Duodenal mucosa (tissue), 2 donors: Measurements from ENCODE around the gene SV2B.

Source experiments
- H3K27ac ChIP-seq: one replicate; pipeline ENCODE4 v1.7.0; 2013; ENCODE audit warnings: low read depth, low read length
- H3K27me3 ChIP-seq, 2 donors: one replicate each; pipeline ENCODE4 v1.7.0; 2013; ENCODE audit warnings: low read length in 2 of 2, control low read depth in 1 of 2; ENCODE audit not compliant: insufficient read depth in 2 of 2, control insufficient read depth in 1 of 2
- H3K36me3 ChIP-seq, 2 donors: one replicate each; pipeline ENCODE4 v1.7.0; 2013; ENCODE audit warnings: low read length in 2 of 2, control low read depth in 1 of 2; ENCODE audit not compliant: insufficient read depth in 2 of 2, control insufficient read depth in 1 of 2
- H3K4me1 ChIP-seq, 2 donors: one replicate each; pipeline ENCODE4 v1.7.0; 2013; ENCODE audit warnings: low read length in 2 of 2, control low read depth in 1 of 2; ENCODE audit not compliant: insufficient read depth in 2 of 2, control insufficient read depth in 1 of 2
- H3K4me3 ChIP-seq, 2 donors: one replicate each; pipeline ENCODE4 v1.7.0; 2013; ENCODE audit warnings: low read length in 2 of 2, low read depth in 1 of 2
- H3K9ac ChIP-seq, 2 donors: one replicate each; pipeline ENCODE4 v1.7.0; 2013; ENCODE audit warnings: low read length in 2 of 2, low read depth in 1 of 2
- H3K9me3 ChIP-seq, 2 donors: one replicate each; pipeline ENCODE4 v1.7.0; 2013; ENCODE audit warnings: low read length in 2 of 2, control low read depth in 1 of 2; ENCODE audit not compliant: control insufficient read depth in 1 of 2

Gene SV2B

DNA sequence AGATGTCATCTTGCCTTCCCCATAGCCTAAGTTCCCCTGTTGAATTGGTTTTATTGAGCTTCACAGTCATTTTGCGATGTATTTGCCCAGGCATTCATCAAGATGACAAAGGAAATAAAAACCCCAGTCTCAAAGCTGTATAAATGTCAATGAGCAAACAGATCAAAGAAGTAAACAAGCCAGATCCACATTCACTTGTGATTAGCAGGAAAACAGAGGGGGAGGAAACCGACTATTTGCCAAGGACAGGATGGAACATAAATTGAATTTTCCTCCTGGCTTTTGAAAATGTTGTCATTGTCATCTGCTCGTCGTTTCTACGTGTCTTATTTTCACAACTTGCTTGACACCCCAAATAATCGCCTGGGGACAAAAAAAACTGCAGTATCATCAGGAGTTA lies 83.5 kb downstream of the SV2B start:
- Histone ChIP-seq H3K4me1 (no peaks in the 10 kb centered on the region), H3K9me3 (no peaks in the 10 kb centered on the region), H3K36me3 (no peaks in the 10 kb centered on the region), H3K27me3 (no peaks in the 10 kb centered on the region), H3K27ac (no peak overlapping the region), H3K4me3 (no peak overlapping the region), H3K9ac (no peak overlapping the region)

- Histone ChIP-seq H3K27me3 (no peaks in the 10 kb centered on the region), H3K27ac (no peak overlapping the region), H3K9me3 (no peaks in the 10 kb centered on the region), H3K36me3 (no peaks in the 10 kb centered on the region), H3K4me1 (no peaks in the 10 kb centered on the region), H3K9ac (no peak overlapping the region), H3K4me3 (no peak overlapping the region)
Observed at GRCh38 chr15:91184441-91184840, 84.4 kb downstream of the SV2B start.

GRCh38 chr15:91186904-91187656 lies 87.0 kb downstream of the SV2B start:
- H3K4me1 ChIP-seq: no peaks in the 10 kb centered on the region
- H3K27ac ChIP-seq: no peak overlapping the region
- H3K36me3 ChIP-seq: no peaks in the 10 kb centered on the region
- no peak overlapping the region for H3K4me3 ChIP-seq
- no peaks in the 10 kb centered on the region for H3K9me3 ChIP-seq
- H3K9ac ChIP-seq: no peak overlapping the region
- peaks cover 0 to under 1% of the 10 kb centered on the region in 2 donors for H3K27me3 ChIP-seq

DNA sequence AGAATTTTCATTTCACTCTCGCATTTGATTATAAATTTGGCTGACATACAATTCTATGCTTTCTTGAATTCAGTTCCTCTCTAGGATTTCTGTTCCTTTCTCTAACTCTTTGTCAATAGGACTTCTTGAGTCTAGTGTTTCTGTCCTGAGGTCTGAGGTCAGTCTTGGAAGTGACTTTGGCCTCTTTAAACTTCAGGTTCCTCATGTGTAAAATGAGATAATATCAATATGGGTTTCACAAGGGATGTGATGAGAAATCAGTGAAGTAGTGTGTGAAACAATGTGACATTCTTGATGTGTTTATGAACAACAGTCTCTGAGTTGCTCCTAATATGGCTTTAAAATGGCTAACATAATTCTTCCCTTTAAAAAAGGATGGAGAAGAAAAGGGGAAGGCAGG lies 92.2 kb downstream of the SV2B start:
- no peaks in the 10 kb centered on the region for H3K4me1 ChIP-seq
- peaks cover 0 to 10% of the 10 kb centered on the region in 2 donors for H3K27me3 ChIP-seq
- H3K9me3 ChIP-seq: no peaks in the 10 kb centered on the region
- H3K9ac ChIP-seq: no peak overlapping the region
- no peak overlapping the region for H3K4me3 ChIP-seq
- no peak overlapping the region for H3K27ac ChIP-seq
- no peaks in the 10 kb centered on the region for H3K36me3 ChIP-seq

DNA sequence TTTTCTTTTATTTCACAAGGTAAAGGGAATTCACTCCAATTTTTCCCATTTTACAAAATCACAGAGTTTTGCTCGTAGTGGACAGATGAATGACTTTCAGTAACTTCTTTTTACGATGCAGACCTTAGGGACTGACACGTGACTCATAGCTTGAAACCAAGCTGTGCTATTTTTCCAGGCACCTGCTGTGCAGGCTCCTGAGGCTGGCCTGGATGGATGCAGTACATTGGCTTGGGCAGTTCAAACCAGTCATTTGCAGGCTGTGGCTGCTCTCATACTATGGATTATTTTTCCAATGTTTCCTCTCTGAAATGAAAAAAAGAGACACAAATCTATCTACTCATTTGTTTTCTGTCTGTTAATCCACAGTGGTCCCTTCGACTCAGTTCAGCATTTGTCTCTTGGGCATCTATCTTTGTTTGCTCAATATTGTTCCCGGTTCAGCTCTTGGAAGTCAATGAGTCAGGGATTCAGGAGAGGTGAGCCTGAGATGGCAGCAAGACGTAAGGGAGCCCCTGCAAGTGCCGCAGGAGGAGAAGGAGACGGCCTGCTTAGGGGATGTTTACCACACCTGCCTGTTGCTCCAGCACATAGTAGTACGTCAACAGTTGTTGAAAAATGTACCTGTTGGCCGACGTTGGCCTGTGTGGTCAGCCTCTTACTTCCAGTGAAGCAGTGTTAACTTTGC lies 92.8 kb downstream of the SV2B start:
- Histone ChIP-seq H3K27me3 (peaks cover 0 to 10% of the 10 kb centered on the region in 2 donors), H3K27ac (no peak overlapping the region)

DNA sequence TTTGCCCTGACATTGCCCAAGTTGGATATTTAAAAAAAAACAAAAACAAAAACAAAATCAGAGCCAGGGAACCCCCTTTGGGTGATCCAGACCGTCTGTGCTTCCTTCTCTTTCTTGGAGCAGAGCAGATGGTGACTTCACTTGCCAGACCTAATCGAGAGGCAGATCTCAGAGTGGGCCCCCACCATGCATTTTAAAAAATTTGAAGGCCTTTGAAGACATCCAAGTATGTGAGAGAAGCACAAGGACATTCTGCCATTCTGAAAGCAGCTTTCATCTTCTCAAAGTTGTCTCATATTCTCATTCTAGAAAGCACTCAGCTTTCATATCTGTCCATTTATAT lies 93.3 kb downstream of the SV2B start:
- Histone ChIP-seq H3K9me3 (no peaks in the 10 kb centered on the region), H3K27me3 (peaks cover 0 to 10% of the 10 kb centered on the region in 2 donors), H3K4me1 (no peaks in the 10 kb centered on the region), H3K36me3 (no peaks in the 10 kb centered on the region), H3K27ac (no peak overlapping the region), H3K9ac (no peak overlapping the region), H3K4me3 (no peak overlapping the region)

More for the DNA sequence above, 92.8 kb downstream of the SV2B start:
- Histone ChIP-seq H3K9me3 (no peaks in the 10 kb centered on the region), H3K4me3 (no peak overlapping the region), H3K9ac (no peak overlapping the region), H3K36me3 (no peaks in the 10 kb centered on the region), H3K4me1 (no peaks in the 10 kb centered on the region)

DNA sequence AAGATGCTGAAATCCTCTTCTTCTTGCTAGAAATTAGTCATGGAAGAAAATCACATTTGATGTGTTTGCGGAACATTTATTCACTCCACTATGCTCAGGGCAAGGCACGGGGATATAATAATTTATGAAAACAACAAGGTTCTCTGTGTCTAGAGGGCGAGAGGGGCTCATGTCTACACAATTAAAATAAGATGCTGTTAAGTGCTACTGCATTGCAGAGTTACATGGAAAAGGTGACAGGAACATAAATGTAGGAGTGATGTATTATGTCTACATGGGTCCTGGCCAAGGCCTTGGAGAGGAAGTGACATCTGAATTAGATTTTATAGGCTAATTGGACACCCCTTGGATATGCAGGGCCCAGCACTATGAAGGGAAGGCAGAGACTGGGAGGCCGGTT lies 96.1 kb downstream of the SV2B start:
- H3K9me3 ChIP-seq: no peaks in the 10 kb centered on the region
- H3K36me3 ChIP-seq: no peaks in the 10 kb centered on the region
- no peak overlapping the region for H3K27ac ChIP-seq
- H3K4me3 ChIP-seq: no peak overlapping the region
- peaks cover 0 to 10% of the 10 kb centered on the region in 2 donors for H3K27me3 ChIP-seq
- H3K9ac ChIP-seq: no peak overlapping the region
- no peaks in the 10 kb centered on the region for H3K4me1 ChIP-seq

DNA sequence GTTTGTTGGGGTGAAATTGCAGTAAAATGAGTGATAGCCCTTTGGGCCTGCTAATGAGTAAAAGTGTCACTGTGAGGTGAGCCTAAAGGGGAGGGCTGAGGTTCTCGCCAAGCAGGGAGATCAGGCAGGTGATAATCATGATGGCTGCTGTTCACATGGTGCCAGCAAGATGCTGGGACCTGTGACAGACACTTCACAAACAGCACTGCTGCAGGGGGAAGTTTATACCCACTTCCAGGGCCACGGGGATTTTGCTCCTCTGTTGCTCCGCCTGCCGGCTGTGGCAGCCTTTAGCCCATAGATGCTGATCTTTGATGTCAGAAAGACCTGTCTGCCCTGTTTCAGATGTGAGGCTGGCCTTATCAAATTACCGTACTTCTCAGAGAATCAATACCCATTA lies 96.7 kb downstream of the SV2B start:
- peaks cover 0 to 10% of the 10 kb centered on the region in 2 donors for H3K27me3 ChIP-seq
- H3K36me3 ChIP-seq: no peaks in the 10 kb centered on the region
- no peak overlapping the region for H3K27ac ChIP-seq
- H3K4me1 ChIP-seq: no peaks in the 10 kb centered on the region
- H3K4me3 ChIP-seq: no peak overlapping the region
- H3K9me3 ChIP-seq: no peaks in the 10 kb centered on the region
- H3K9ac ChIP-seq: no peak overlapping the region

DNA sequence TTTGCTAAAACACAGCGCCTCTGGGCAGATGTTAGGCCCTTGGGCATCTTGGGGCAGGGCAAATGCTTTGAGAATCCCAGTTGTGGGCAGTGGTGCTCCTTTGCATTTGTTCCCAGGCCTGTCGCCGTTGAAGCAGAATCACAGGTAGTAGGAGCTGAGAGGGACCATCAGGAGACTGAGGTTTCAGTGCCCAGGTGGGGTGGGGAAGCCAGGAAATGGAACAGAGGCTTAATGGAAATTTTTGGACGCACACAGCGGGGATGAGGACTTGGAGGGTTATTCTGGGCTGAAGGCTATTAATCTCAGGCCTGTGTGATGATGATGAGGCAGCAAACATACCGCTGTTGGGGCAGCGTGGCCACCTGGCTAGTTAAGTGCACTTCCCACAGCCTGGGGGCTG lies 99.5 kb downstream of the SV2B start:
- Histone ChIP-seq H3K4me3 (no peak overlapping the region), H3K27ac (no peak overlapping the region), H3K36me3 (no peaks in the 10 kb centered on the region)

DNA sequence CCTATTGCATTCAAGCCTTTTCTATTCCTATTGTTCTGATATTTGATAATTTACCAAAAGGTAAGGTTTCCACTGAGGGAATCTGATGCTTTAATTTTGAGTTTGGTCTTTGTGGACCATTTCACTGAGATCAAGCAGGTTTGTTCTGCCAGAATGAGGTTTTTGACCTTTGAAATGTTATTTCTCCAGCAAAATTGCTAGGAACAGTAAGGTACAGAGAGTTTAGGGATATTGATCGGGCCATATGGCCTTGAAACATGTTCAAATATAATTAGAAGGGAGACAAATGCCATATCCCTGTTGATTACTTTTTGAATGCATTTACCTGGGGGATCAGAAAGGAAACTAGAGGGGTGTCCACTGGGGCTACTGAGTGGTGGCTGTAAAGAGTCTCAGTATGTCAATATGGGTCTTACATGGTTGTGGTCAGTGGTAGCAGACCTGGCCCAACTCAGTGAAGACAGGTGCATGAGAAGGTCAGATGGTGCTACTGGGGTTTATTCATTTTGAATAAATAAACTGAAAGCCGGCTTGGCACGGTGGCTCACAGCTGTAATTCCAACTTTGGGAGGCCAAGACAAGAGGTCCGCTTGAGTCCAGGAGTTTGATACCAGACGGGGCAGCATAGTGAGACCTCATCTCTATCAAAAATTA lies 100.2 kb downstream of the SV2B start:
- H3K36me3 ChIP-seq: no peaks in the 10 kb centered on the region
- H3K27ac ChIP-seq: no peak overlapping the region
- no peak overlapping the region for H3K9ac ChIP-seq
- no peak overlapping the region for H3K4me3 ChIP-seq
- no peaks in the 10 kb centered on the region for H3K9me3 ChIP-seq
- no peaks in the 10 kb centered on the region for H3K4me1 ChIP-seq
- no peaks in the 10 kb centered on the region for H3K27me3 ChIP-seq

More for the DNA sequence above, 99.5 kb downstream of the SV2B start:
- Histone ChIP-seq H3K9ac (no peak overlapping the region), H3K4me1 (no peaks in the 10 kb centered on the region), H3K27me3 (no peaks in the 10 kb centered on the region), H3K9me3 (no peaks in the 10 kb centered on the region)
